Measurements from ENCODE around the gene KREMEN1.

DNA sequence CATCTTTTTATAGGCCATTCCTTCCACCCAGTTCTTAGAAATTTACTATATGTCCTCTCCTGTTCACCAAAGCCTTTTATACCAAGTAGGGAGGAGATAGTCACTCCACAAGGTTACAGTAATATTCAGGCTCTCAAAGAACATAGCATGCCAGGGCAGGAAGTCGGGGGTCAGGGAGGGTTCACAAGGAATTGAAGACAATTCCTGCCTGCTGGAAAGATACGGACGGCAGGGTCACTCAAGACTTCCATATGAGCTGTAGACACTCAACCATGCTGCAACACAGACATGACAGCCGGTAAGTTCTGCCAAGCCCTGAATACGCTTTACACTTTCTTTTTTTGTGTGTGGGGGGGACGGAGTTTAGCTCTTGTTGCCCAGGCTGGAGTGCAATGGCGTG is 11.9 kb upstream of the KREMEN1 start:
- TF ChIP-seq, protein P1, sequence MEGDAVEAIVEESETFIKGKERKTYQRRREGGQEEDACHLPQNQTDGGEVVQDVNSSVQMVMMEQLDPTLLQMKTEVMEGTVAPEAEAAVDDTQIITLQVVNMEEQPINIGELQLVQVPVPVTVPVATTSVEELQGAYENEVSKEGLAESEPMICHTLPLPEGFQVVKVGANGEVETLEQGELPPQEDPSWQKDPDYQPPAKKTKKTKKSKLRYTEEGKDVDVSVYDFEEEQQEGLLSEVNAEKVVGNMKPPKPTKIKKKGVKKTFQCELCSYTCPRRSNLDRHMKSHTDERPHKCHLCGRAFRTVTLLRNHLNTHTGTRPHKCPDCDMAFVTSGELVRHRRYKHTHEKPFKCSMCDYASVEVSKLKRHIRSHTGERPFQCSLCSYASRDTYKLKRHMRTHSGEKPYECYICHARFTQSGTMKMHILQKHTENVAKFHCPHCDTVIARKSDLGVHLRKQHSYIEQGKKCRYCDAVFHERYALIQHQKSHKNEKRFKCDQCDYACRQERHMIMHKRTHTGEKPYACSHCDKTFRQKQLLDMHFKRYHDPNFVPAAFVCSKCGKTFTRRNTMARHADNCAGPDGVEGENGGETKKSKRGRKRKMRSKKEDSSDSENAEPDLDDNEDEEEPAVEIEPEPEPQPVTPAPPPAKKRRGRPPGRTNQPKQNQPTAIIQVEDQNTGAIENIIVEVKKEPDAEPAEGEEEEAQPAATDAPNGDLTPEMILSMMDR (conservative IDR thresholded peaks at IDR 0.05 in 1 of 2, IDR thresholded peaks at IDR 0.05 in 1 of 2; ENCODE audit: extremely low read depth in 1 of 2, insufficient read depth in 1 of 2, low read depth in 1 of 2, low read length in 2 of 2) = no peak
- no peak for TF ChIP-seq EZH2 (IDR thresholded peaks at IDR 0.05; ENCODE audit: borderline replicate concordance, low read length)

All from mammary epithelial cell (primary cell).